GM18508 (cell line): ENCODE measurements around the gene CTRB1.

ENCODE experiments used
- ATAC-seq: cut with Tn5 transposase; IDR thresholded peaks from one replicate; pipeline ENCODE4 v1.9.1; 2021; ENCODE audit warnings: moderate number of reproducible peaks; ENCODE audit not compliant: insufficient read depth, unreplicated experiment

CTRB1 gene

DNA sequence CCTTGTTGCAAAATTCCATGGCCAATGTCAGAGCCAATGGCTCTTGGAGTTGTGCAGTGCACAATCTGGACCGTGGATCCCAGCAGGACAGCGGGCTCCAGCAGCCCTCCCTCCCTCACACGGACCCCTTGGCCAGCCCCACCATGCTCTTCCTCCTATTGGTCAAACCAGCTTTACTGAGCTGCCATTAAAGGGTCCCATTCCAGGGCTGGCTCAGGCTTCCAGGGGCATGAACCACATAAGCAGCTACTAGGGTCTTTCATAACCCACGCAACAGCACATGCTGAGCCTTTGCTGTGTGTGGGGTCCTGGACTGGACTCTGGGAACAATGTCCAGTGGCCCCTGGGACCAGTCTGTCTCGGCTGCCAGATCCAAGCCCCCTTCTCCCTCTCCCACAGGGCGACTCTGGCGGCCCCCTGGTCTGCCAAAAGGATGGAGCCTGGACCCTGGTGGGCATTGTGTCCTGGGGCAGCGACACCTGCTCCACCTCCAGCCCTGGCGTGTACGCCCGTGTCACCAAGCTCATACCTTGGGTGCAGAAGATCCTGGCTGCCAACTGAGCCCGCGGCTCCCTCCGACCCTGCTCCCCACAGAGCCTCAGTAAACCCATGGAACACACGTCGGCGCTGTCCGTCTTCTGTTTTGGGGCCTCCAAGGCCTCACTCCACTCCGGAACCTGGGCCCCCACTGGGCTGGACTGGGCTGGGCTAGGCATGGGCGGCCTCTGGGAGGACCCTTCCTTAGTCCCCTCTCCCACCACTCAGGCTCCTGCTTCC is 5.7 kb downstream of the CTRB1 start:
- ATAC-seq = no peak

GRCh38 chr16:75225092-75225491 is 6.3 kb downstream of the CTRB1 start:
- no peak for ATAC-seq

DNA sequence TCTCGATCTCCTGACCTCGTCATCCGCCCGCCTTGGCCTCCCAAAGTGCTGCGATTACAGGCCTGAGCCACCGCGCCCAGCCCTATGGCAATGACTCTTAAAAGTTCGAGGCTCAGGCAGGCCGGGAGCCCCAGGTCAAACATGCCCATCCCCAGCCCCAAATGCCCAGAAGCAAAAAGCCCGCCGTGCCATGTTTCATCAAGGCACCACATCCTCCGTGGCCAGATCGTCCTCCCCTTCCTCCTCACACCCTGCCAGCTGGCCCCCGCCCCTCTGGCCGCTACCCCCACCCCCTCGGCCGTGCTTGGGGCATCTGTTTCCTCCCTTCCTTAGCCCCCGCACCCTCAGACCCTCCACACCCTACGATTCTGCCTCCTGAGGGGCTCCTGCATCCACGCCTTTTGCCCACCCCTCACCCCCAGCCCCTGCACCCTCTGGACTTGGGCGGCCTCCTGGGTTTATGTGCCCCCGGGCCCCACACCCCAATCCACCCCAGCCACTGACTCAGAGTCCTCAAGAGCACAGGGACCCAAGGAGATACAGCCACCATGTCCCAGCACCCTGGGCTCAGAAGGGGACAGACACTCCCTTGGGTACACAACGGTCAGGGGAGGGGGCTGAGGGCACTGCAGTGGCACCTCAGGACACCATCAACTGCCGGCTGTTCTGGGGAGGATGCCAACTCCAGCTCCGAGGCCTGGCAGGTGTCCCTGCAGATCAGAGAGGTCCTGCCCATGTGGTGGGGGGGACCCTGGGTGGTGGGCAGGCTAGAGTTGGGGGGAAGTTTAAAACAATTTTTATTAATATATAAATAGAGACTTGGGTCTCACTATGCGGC is 7.1 kb downstream of the CTRB1 start:
- no peak for ATAC-seq

DNA sequence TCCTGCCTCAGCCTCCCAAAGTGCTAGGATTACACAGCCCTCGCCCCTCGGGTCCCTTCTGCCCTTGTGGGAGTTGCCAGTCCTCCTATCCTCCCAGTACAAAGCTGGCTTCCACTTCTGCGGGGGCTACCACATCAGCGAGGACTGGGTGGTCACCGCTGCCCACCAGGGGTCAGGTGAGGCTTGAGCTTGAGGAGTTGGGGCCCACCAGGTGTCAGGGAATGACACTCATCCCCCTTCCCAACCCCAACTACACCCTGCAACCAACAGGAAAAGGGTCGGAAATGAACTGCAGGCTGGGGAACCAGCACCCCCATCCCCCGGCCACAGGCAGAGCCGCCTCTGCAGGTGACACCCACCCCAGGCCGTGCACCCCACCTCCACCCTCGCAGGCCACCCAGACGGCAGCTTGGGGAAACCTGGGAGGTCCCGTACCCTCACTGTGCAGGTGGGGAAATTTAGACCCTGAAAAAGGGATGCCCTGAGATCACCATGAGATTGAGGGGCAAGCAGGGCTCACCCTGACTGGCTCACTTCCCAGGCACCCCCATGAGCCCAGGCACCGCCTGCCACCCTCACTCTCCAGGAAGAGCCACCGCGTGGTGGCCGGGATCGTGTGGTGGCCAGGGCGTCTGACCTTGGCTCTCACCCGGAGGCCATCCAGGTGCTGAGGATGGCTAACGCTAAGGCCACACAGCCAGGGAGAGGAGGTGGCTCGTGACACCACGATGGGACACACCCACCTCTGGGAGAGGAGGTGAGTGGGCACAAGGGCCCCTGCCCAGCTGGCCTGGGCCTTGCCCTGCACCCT is 8.0 kb downstream of the CTRB1 start:
- ATAC-seq = no peak

DNA sequence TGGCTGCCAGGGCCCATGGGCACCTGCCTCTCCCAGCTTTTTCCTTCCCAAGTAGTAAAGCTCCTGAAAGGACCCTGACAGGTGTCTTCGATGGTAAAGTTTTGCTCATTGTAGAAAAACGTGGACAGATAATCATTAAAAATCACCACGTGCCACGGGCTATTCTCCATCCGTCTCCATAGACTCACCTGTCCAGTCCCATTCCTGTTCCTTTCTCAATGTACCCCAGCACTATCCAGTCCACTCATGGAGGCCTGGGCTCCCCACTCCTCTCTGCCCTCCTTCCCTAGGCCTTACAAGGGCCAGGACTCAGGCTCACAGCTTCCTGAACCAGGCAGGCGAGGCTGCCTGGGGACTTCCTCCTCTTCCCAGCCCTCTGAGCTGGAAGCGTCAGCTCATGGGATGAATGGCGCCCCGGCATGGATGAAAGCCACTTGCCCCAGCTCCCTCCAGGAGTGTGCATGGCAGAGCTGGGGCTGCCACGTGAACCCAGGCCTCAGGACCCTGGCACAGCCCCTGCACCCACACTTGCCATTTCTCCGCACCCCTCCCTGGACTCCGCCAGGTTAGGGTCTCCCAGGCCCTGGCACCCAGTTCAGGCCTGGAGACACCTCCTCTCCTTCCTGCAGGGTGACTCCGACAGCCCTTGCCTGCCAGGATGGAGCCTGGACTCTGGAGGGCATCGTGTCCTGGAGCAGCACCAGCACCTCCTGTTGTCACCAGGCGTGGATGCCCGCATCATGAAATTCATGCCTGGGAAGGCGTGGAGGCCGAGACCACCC is 8.8 kb downstream of the CTRB1 start:
- ATAC-seq = no peak

GRCh38 chr16:75228143-75228976 is 9.6 kb downstream of the CTRB1 start:
- ATAC-seq = no peak

DNA sequence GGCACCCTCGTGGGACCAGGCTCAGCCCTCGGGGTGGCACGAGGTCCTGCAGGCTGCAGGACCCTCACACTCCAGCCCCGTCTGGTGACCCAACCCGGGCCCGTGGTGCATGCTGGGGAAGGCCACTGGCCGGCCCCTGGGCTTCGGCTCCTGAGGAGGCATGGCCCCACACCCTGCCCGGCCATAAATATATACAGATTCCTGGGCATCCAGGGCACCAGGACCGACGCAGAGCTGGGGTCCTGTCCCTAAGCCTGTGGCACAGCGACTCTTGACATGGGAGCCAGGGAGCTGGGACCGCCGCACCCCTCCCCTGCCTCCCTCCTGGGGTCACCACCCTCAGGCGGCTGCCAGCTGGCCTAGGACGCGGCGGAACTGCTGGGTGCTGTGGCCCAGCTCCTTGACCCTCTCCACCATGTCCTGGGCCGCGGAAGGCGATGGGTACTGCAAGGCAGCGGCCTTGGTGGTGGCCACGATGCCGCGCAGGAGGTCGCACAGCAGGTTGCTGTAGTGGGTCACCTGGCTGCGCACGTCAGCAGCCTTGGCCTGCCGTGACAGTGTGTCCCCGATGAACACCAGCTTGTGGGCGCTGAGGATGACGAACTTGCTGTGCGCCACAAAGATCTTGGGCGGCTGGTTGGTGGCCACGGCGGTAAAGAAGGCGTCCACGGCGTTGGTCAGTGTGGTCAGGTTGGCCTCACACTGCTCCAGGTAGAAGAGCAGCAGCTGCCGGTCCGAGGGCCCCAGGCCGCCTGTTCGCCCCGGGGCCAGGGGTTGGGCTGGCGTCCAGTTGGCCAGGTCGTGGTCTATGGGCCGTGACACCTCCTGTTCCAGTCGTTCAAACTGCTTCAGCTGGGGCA is 10.6 kb downstream of the CTRB1 start:
- ATAC-seq = no peak

DNA sequence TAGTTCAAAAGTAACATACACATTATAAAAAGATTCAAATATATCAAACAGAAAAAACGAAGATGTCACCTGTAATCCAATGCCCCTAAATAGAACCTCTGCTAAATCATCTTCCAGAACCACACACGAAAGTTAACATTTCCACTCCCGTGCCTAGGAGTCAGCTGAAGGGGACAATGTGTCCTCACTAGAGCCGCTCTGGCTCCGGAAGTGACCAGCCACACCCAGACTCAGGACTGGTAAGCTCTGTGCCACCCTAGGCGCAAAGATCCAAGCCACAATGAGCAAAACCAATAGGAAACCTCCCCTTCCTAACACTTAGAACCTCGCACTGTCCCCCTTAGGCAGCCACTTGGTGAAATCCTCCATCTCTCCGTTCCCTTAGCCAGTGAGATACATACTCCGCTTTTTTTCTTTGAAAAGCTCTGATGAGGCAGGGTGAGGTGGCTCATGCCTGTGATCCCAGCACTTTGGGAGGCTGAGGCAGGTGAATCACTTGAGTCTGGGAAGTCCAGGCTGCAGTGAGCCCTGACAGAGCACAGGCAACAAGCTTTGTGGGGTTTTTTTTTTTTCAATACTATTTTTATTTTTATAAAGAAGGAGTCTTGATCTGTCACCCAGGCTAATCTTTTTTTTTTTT is 11.8 kb downstream of the CTRB1 start:
- no peak for ATAC-seq

DNA sequence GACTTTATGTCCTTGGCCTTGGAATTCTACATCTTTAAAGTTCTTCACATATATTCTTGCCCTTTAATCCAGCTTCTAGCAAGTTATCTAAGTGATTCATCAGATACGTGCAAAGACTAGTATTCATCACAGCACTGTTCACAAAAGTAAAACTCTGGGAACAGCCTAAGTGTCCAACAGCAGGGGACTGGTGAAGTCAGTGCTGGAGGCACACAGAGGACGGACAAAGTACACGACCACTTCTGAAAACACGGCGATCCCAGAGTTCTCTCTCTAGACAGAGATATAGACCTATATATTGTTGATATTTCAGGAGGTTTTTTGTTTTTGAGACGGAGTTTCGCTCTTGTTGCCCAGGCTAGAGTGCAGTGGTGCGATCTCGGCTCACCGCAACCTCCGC is 12.8 kb downstream of the CTRB1 start:
- no peak for ATAC-seq

DNA sequence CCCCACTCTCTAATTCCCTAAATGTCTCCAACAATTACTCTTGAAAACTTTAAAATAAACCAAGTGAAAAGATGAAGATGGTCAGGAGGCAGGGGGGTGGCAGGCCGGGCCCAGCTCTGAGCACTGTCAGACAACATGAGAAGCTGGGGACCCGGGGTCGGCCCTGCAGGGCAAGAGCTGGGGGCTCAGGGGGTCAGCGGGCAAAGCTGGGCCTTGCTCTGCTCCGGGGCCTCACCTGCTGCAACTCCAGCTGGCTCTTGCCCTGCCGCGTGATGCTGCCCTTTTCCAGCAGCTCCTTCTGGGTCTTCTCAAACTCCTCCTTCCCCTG is 14.8 kb downstream of the CTRB1 start:
- no peak for ATAC-seq

- ATAC-seq = no peak
These were observed 16.3 kb downstream of the CTRB1 start for GRCh38 chr16:75234856-75235696.

DNA sequence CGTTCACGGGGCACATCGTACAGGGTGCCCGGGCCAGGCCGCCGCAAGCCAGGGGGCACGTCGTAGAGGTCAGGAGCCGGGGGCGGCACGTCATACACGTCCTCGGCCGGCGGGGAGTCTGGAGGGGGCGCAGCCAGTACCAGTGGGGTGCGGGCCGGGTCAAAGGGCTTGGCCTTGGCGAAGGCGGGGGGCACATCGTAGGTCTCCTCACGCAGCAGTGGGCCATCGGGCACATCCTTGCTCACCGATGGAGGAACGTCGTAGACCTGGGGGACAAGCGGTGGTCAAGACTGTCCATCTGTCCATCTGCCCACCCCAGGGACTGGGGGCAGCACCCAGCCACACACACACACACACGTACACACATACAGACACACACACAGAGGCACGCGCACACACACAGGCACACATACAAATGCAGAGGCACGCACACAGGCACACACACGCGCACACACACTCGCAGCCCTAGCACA is 17.0 kb downstream of the CTRB1 start:
- no peak for ATAC-seq

DNA sequence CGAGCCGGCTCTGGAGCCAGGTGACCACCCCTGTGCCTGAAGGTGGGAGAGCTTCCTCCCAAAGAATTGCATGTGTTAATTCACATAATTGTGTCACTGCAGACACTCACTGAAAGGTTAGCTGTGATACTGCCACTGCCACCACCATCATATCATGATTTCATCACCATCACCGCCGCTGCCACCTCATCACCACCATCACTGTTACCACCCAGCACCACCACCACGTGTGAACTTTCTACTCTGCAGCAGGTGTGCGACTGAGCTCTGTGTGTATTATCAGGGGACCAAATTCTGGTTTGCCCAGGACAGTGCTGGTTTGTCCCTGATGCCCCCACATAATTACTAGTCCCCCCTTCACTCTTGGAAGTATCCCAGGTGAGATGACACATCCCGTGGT is 17.4 kb downstream of the CTRB1 start:
- no peak for ATAC-seq

DNA sequence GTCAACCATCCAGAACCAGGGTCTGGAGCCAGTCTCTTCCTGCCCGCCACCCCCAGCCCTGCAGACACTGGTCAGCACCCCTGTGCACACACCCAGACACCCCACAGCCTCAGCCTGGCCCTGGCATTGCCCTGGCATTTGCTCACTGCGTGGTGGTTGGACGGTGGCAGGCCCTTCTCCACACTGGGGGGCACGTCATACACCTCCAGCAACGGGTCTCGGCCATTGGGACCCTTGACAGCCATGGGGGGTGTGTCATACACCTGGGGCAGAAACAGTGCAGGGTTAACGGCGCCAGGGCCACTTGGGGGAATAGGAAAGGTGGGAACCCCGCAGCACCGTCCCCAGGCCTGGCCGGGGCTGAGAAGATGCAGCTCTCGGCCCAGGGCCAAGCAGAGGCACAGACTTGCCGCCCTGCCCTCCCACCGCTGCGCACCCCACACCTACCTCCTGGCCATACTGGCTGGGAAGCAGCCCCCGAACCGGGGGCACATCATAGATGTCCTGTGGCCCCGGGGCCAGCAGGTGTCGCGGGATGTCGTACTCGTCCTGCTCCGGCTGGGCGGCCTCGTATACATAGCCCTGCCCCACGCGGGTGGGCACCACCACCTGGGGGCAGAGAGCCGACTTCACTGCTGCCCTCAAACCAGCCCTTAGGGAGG is 18.1 kb downstream of the CTRB1 start:
- ATAC-seq = no peak

DNA sequence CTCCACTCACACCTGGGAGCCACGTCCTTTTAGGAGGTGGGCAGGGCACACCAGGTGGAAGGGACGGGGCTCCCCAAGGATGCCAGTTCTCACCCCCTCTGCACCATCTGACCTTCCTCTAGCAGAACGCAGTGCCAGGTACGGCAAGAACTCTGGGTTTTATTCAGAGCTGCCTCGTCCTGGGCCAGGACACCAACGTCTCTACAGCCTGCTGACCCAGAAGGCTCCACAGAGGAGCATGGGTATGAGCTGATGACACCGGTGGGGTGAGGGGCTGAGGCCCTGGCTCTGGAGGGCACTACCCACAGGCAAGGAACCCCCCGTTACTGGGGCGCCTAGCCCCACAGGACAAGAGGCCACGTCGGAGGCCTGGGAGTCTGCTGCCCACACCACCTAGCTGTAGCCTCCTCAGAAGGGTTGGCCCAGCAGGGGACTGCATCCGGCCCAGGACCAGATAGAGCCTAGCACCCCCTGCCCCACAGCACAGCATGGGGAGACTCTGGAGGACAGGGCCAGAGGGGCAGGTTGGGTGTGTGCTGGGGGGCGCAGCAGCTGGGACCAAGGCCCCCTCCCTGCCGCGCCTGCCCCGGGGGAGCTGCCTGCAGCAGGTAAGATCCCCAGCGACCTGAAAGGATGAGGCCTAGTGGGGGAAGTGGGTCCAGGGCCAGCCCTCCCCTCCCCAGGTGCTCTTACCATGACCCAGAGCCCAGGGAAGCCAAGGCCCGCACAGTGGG is 18.8 kb downstream of the CTRB1 start:
- no peak for ATAC-seq
